Fibroblast of skin of left quadriceps (primary cell): ENCODE data around the gene IGF2R.
A peak's percentile ranks its signal among the peaks of the same experiment; 100 is the strongest.
"Not testable (repeated sequence)": the region's sequence is repeated elsewhere in the genome, so short reads cannot be mapped to it uniquely, and the experiment has no call there.

ENCODE experiments used
- DNase-seq, 2 experiments: peaks; one replicate each; pipeline ENCODE4 v3.0.0-alpha.2; 2013; ENCODE audit warnings: low read depth in 2 of 2

The IGF2R gene

GRCh38 chr6:160073272-160073671 lies 104.4 kb downstream of the IGF2R start:
- no peak for DNase-seq

- DNase-seq = no peak
Observed at GRCh38 chr6:160076009-160076408, 107.1 kb downstream of the IGF2R start.

- DNase-seq = no peak
Observed at GRCh38 chr6:160077024-160077423, 108.1 kb downstream of the IGF2R start.

- DNase-seq = peak; percentile 20 to 29
Observed at GRCh38 chr6:160077526-160077925, 108.6 kb downstream of the IGF2R start.

GRCh38 chr6:160078883-160079685 lies 110.2 kb downstream of the IGF2R start:
- DNase-seq = no peak

- DNase-seq = no peak
Observed at GRCh38 chr6:160079686-160080043, 110.8 kb downstream of the IGF2R start.

- DNase-seq = no peak
Observed at GRCh38 chr6:160080097-160080496, 111.2 kb downstream of the IGF2R start.

- DNase-seq = no peak
Observed at GRCh38 chr6:160081398-160081797, 112.5 kb downstream of the IGF2R start.

- DNase-seq = no peak
Observed at GRCh38 chr6:160082627-160083026, 113.7 kb downstream of the IGF2R start.

GRCh38 chr6:160084198-160084776 lies 115.4 kb downstream of the IGF2R start:
- no peak for DNase-seq

- DNase-seq = no peak
Observed at GRCh38 chr6:160085226-160085625, 116.3 kb downstream of the IGF2R start.

GRCh38 chr6:160085713-160086505 lies 117.0 kb downstream of the IGF2R start:
- DNase-seq = no peak

GRCh38 chr6:160086754-160087153 lies 117.9 kb downstream of the IGF2R start:
- DNase-seq = no peak

GRCh38 chr6:160088069-160088783 lies 119.3 kb downstream of the IGF2R start:
- DNase-seq = peak; percentile 81

- no peak for DNase-seq
Observed at GRCh38 chr6:160088784-160089533, 120.1 kb downstream of the IGF2R start.

GRCh38 chr6:160089534-160089897 lies 120.6 kb downstream of the IGF2R start:
- DNase-seq = no peak

- DNase-seq = not testable (repeated sequence)
Observed at GRCh38 chr6:160090442-160091239, 121.8 kb downstream of the IGF2R start.

GRCh38 chr6:160092176-160092575 lies 123.3 kb downstream of the IGF2R start:
- not testable (repeated sequence) for DNase-seq

GRCh38 chr6:160092602-160093001 lies 123.7 kb downstream of the IGF2R start:
- no peak for DNase-seq

- no peak for DNase-seq
Observed at GRCh38 chr6:160093061-160093460, 124.2 kb downstream of the IGF2R start.

GRCh38 chr6:160093946-160094345 lies 125.1 kb downstream of the IGF2R start:
- no peak for DNase-seq
